Neural progenitor cell (in vitro differentiated cells): ENCODE results near the gene H2AZ2.

Experiments used
- CTCF ChIP-seq: fragments of 200-600 bp; sonication (generic); IDR thresholded peaks from 2 replicates; pipeline ENCODE4 v1.5.1; 2017; ENCODE audit warnings: antibody characterized with exemption, mild to moderate bottlenecking
- EZH2 ChIP-seq: fragments of 200-600 bp; sonication (generic); IDR thresholded peaks from 2 replicates; pipeline ENCODE4 v1.6.1; 2017; ENCODE audit warnings: antibody characterized with exemption, mild to moderate bottlenecking, moderate library complexity
- EZH2phosphoT487 ChIP-seq: fragments of 200-600 bp; sonication (generic); IDR thresholded peaks from 2 replicates; pipeline ENCODE4 v1.6.1; 2017; ENCODE audit warnings: antibody characterized with exemption

- no peak for TF ChIP-seq CTCF
- TF ChIP-seq EZH2, result no peak
- no peak for TF ChIP-seq EZH2phosphoT487
These were observed 47.9 kb downstream of the H2AZ2 start for GRCh38 chr7:44799939-44800338.
